Measurements from ENCODE around the gene MAPK8IP3.

GRCh38 chr16:1680361-1680760, 25.6 kb upstream of the MAPK8IP3 start:
- no peak for TF ChIP-seq CTCF (IDR thresholded peaks at IDR 0.05)
- no peak for TF ChIP-seq EZH2 (IDR thresholded peaks at IDR 0.05)
- TF ChIP-seq EZH2phosphoT487 (IDR thresholded peaks at IDR 0.05), result no peak

Data from neural progenitor cell (in vitro differentiated cells).